Tibial artery (tissue), 4 donors: Measurements from ENCODE around the gene KDR.
A peak's percentile ranks its signal among the peaks of the same experiment; 100 is the strongest.

Experiments used
- DNase-seq, 2 donors: peaks; one replicate each; pipeline ENCODE4 v3.0.0-alpha.2; 2019
- H3K27ac ChIP-seq, 2 donors: fragments of 200-600 bp; sonication (generic) in 1 of 2; 1 replicate in 1 of 2; 2 replicates in 1 of 2; pipeline ENCODE4 v1.5.1; 2018 to 2019; ENCODE audit warnings: mild to moderate bottlenecking in 1 of 2
- H3K27me3 ChIP-seq, 2 donors: fragments of 200-600 bp; sonication (generic) in 1 of 2; one replicate each; pipeline versions ENCODE4 v1.5.1 to v1.6.0; 2016 to 2019
- H3K36me3 ChIP-seq, 3 donors: fragments of 200-600 bp; sonication (generic) in 2 of 3; one replicate each; pipeline ENCODE4 v1.5.1; 2016 to 2019; ENCODE audit warnings: mild to moderate bottlenecking in 2 of 3
- H3K4me1 ChIP-seq, 4 donors: fragments of 200-600 bp; sonication (generic) in 2 of 4; 1 replicate in 3 of 4; 2 replicates in 1 of 4; pipeline ENCODE4 v1.5.1; 2016 to 2019
- H3K4me3 ChIP-seq, 2 donors: fragments of 200-600 bp; sonication (generic) in 1 of 2; 1 replicate in 1 of 2; 2 replicates in 1 of 2; pipeline ENCODE4 v1.5.1; 2018 to 2019; ENCODE audit warnings: mild to moderate bottlenecking in 2 of 2
- H3K9me3 ChIP-seq, 3 donors: fragments of 200-600 bp; sonication (generic) in 1 of 3; one replicate each; pipeline ENCODE4 v1.5.1; 2016 to 2019
- CTCF ChIP-seq, 2 experiments: fragments of 200-600 bp in 1 of 2; fragments of 450-650 bp in 1 of 2; IDR thresholded peaks; one replicate each; pipeline ENCODE4 v1.5.1; 2017 to 2019; ENCODE audit warnings: antibody characterized with exemption in 2 of 2, mild to moderate bottlenecking in 1 of 2, moderate library complexity in 1 of 2
- intact Hi-C: fragments of 100-400 bp; cut with DNase I; formaldehyde crosslinking; loops from one replicate; pipeline ENCODE4 v1.15.0; 2023; ENCODE audit warnings: low total_unique reads

KDR gene

GRCh38 chr4:55123791-55124190, 1.6 kb downstream of the KDR start:
- intact Hi-C loops = no loop called here
- H3K27ac ChIP-seq = no peak overlapping the region
- no peak for TF ChIP-seq CTCF (IDR thresholded peaks at IDR 0.05)

GRCh38 chr4:55122235-55122634, 3.2 kb downstream of the KDR start:
- intact Hi-C loops = no loop called here
- Histone ChIP-seq H3K4me3 (no peak overlapping the region), H3K27ac (no peak overlapping the region), H3K27me3 (no peaks in the 10 kb centered on the region), H3K36me3 (no peaks in the 10 kb centered on the region), H3K9me3 (no peaks in the 10 kb centered on the region), H3K4me1 (peaks cover 0 to 32% (median 12%) of the 10 kb centered on the region in 4 donors)
- no peak for TF ChIP-seq CTCF (IDR thresholded peaks at IDR 0.05)
- no peak for DNase-seq

More at GRCh38 chr4:55123791-55124190, 1.6 kb downstream of the KDR start:
- no peak for DNase-seq
- no peaks in the 10 kb centered on the region for H3K27me3 ChIP-seq
- peaks cover 0 to 32% (median 12%) of the 10 kb centered on the region in 4 donors for H3K4me1 ChIP-seq
- no peaks in the 10 kb centered on the region for H3K9me3 ChIP-seq
- no peaks in the 10 kb centered on the region for H3K36me3 ChIP-seq
- H3K4me3 ChIP-seq = peak overlapping the region; percentile 66 to 69

- TF ChIP-seq CTCF (IDR thresholded peaks at IDR 0.05) = no peak
- H3K4me1 ChIP-seq = peaks cover 0 to 25% (median 10%) of the 10 kb centered on the region in 4 donors
- no peak overlapping the region for H3K27ac ChIP-seq
- no peaks in the 10 kb centered on the region for H3K9me3 ChIP-seq
- no peak for DNase-seq
- H3K27me3 ChIP-seq = no peaks in the 10 kb centered on the region
- intact Hi-C loops = no loop called here
- no peaks in the 10 kb centered on the region for H3K36me3 ChIP-seq
- H3K4me3 ChIP-seq = no peak overlapping the region
These were observed 4.1 kb downstream of the KDR start for GRCh38 chr4:55121246-55121645.

- no peaks in the 10 kb centered on the region for H3K9me3 ChIP-seq
- H3K27me3 ChIP-seq = no peaks in the 10 kb centered on the region
- DNase-seq = no peak
- peaks cover 0 to 14% (median 5%) of the 10 kb centered on the region in 3 donors for H3K36me3 ChIP-seq
- TF ChIP-seq CTCF (IDR thresholded peaks at IDR 0.05) = no peak
- no peak overlapping the region for H3K27ac ChIP-seq
- intact Hi-C loops = no loop called here
- H3K4me3 ChIP-seq = no peak overlapping the region
- H3K4me1 ChIP-seq = peaks cover 0 to under 1% (median 0%) of the 10 kb centered on the region in 4 donors
These were observed 7.0 kb downstream of the KDR start for GRCh38 chr4:55118397-55118796.

- no peaks in the 10 kb centered on the region for H3K9me3 ChIP-seq
- H3K27me3 ChIP-seq = no peaks in the 10 kb centered on the region
- TF ChIP-seq CTCF (IDR thresholded peaks at IDR 0.05) = no peak
- peaks cover 0 to 17% (median 14%) of the 10 kb centered on the region in 3 donors for H3K36me3 ChIP-seq
- no peak for DNase-seq
- H3K4me3 ChIP-seq = no peak overlapping the region
- intact Hi-C loops = no loop called here
- H3K4me1 ChIP-seq = no peaks in the 10 kb centered on the region
- no peak overlapping the region for H3K27ac ChIP-seq
These were observed 7.9 kb downstream of the KDR start for GRCh38 chr4:55117511-55117910.

GRCh38 chr4:55116450-55116849, 8.9 kb downstream of the KDR start:
- Histone ChIP-seq H3K36me3 (peaks cover 0 to 17% (median 17%) of the 10 kb centered on the region in 3 donors), H3K9me3 (no peaks in the 10 kb centered on the region), H3K4me3 (no peak overlapping the region), H3K4me1 (no peaks in the 10 kb centered on the region), H3K27me3 (no peaks in the 10 kb centered on the region), H3K27ac (no peak overlapping the region)
- no peak for DNase-seq
- intact Hi-C loops = no loop called here
- TF ChIP-seq CTCF (IDR thresholded peaks at IDR 0.05) = no peak
